Measurements from ENCODE around the gene CBX8. TPM values are rescaled to one million over a fixed set of nuclear protein-coding genes. Genes with fewer than 3 reads are reported as not detected.

The CBX8 gene
- total and polyA plus RNA-seq, 2 donors (not counting 3 experiments of a cell fraction or from before 2014, with no cell fraction given) = 0.69 to 3.1 TPM

DNA sequence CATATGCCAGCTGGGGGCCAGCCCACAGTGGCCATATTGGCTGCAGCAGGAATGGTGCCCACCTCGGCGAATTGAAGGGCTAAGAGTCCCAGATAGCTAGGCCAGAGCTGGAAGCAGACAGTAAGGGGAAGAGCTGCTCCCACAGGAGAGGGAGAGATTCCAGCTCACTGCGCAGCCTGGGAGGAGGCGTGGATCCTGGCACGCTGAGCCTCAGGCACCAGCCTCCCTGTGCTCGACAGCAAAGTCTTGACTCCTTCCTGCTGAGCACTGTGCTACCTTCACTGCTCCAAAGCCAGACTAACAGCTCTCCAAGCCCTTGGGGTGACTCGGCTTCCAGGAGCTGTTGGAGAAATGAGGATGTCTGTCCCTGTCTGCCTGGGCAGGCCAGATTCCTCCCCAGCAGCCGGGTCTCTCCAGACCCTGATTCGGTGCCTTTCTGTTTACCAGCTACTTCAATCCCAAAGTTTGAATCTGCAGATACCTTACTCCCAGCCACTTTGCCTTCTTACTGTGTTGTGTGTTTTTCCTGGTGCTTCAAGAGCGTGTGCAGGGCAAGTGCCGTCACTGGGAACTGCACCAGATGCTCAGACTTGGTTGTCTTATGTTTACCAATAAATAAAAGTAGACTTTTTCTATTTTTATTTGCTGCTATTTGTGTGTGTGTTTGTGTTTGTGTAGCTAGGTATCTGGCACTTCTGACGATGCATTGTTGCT, 9.8 kb downstream of the CBX8 start:
- dilution Hi-C loops (cut with MboI; ENCODE audit: extremely low pct_ligation_motif_present, low sequenced_read_pairs) = no loop called here
- H3K4me1 ChIP-seq (ENCODE audit: control insufficient read depth, extremely low read depth, insufficient read depth, low read length) = no peaks in the 10 kb centered on the region
- no peak overlapping the region for H3K27ac ChIP-seq (ENCODE audit: insufficient read depth, low read depth, low read length)
- no peak for FAIRE-seq
- intact Hi-C loops (cut with micrococcal nuclease) = no loop called here
- no peak for DNase-seq (ENCODE audit: low read depth, low spot score)
- no TSS peak for BruUV-seq (replicated peaks)
- H3K9ac ChIP-seq (replicated peaks; ENCODE audit: extremely low read depth, insufficient read depth, low read length) = no peak overlapping the region
- H2AFZ ChIP-seq (ENCODE audit: low read depth, low read length) = no peak overlapping the region
- H3K27me3 ChIP-seq (ENCODE audit: control insufficient read depth in 2 of 2, insufficient read depth in 2 of 2, low read length in 2 of 2) = peaks cover 37 to 41% of the 10 kb centered on the region in 2 experiments
- no peak for TF ChIP-seq POLR2AphosphoS5 (IDR thresholded peaks at IDR 0.05; ENCODE audit: insufficient read depth, low read depth, low read length)
- TF ChIP-seq, protein P1, sequence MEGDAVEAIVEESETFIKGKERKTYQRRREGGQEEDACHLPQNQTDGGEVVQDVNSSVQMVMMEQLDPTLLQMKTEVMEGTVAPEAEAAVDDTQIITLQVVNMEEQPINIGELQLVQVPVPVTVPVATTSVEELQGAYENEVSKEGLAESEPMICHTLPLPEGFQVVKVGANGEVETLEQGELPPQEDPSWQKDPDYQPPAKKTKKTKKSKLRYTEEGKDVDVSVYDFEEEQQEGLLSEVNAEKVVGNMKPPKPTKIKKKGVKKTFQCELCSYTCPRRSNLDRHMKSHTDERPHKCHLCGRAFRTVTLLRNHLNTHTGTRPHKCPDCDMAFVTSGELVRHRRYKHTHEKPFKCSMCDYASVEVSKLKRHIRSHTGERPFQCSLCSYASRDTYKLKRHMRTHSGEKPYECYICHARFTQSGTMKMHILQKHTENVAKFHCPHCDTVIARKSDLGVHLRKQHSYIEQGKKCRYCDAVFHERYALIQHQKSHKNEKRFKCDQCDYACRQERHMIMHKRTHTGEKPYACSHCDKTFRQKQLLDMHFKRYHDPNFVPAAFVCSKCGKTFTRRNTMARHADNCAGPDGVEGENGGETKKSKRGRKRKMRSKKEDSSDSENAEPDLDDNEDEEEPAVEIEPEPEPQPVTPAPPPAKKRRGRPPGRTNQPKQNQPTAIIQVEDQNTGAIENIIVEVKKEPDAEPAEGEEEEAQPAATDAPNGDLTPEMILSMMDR (IDR thresholded peaks at IDR 0.05; ENCODE audit: extremely low read depth in 1 of 2, insufficient read depth in 1 of 2, low read depth in 1 of 2, low read length in 2 of 2) = no peak
- TF ChIP-seq, protein P2, sequence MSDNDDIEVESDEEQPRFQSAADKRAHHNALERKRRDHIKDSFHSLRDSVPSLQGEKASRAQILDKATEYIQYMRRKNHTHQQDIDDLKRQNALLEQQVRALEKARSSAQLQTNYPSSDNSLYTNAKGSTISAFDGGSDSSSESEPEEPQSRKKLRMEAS (IDR thresholded peaks at IDR 0.05; ENCODE audit: insufficient read depth, insufficient read length) = no peak
- no peak for TF ChIP-seq EZH2 (IDR thresholded peaks at IDR 0.05; ENCODE audit: borderline replicate concordance, low read depth, low read length, severe bottlenecking)
- TF ChIP-seq GATA2 (IDR thresholded peaks at IDR 0.05; ENCODE audit: insufficient read depth, insufficient read length, low read depth, low read length) = no peak
- no peak for TF ChIP-seq MYC (IDR thresholded peaks at IDR 0.05; ENCODE audit: low read depth, low read length)
- TF ChIP-seq FOS (IDR thresholded peaks at IDR 0.05; ENCODE audit: borderline replicate concordance, insufficient read depth, low read length) = no peak
- no peak for TF ChIP-seq POLR2A (IDR thresholded peaks at IDR 0.05; ENCODE audit: low read depth, low read length)
- no peak for TF ChIP-seq JUN (IDR thresholded peaks at IDR 0.05; ENCODE audit: borderline replicate concordance, insufficient read depth, insufficient read length, low read depth)
- CTCF ChIA-PET = interaction anchor here (0.9 to 2.0 kb wide), 6 partner anchors 8 to 222 kb away, joined by 3 to 7 read pairs (median 4); no protein-coding TSS in a partner anchor
- H3K9me1 ChIP-seq (replicated peaks; ENCODE audit: control insufficient read depth, extremely low read depth, insufficient read depth, low read length) = no peaks in the 10 kb centered on the region
- no peaks in the 10 kb centered on the region for H3K79me2 ChIP-seq (ENCODE audit: control insufficient read depth, insufficient read depth, low read length)
- no peak overlapping the region for H3K4me2 ChIP-seq (ENCODE audit: insufficient read depth, low read length)
- H3K4me3 ChIP-seq (replicated peaks in 1 of 3; ENCODE audit: insufficient read depth in 1 of 3, low read depth in 1 of 3, low read length in 3 of 3) = no peak overlapping the region
- peaks cover 0 to 9% of the 10 kb centered on the region in 2 experiments for H3K36me3 ChIP-seq (ENCODE audit: control insufficient read depth in 2 of 2, extremely low read depth in 1 of 2, insufficient read depth in 2 of 2, low read length in 2 of 2)
- no peaks in the 10 kb centered on the region for H4K20me1 ChIP-seq (replicated peaks; ENCODE audit: control insufficient read depth, extremely low read depth, insufficient read depth, low read length)
- POLR2A ChIA-PET = no interaction called here
- H3K9me3 ChIP-seq (replicated peaks; ENCODE audit: control insufficient read depth, insufficient read depth, low read length) = no peaks in the 10 kb centered on the region
